GM23338 (cell line): Measurements from ENCODE around the gene MINDY4. TPM values are rescaled to one million over a fixed set of nuclear protein-coding genes. Genes with fewer than 3 reads are reported as not detected.
A peak's percentile ranks its signal among the peaks of the same experiment; 100 is the strongest.

Experiments
- ATAC-seq: fragments of 200-7000 bp; cut with Tn5 transposase; 3 replicates; pipeline ENCODE4 v1.9.1; 2020
- DNase-seq: peaks from one replicate; pipeline ENCODE4 v3.0.0-alpha.2; 2015; ENCODE audit warnings: low spot score
- H2AFZ ChIP-seq: fragments of 200-600 bp; sonication (generic); 2 replicates; pipeline ENCODE4 v1.8.0; 2016; ENCODE audit warnings: antibody characterized with exemption, mild to moderate bottlenecking, moderate library complexity
- H3F3A ChIP-seq: fragments of 200-600 bp; sonication (generic); replicated peaks from 2 replicates; pipeline ENCODE4 v1.8.0; 2017; ENCODE audit warnings: antibody characterized with exemption, mixed run types, low read depth
- H3K27ac ChIP-seq: fragments of 200-600 bp; sonication (generic); 2 replicates; pipeline ENCODE4 v1.6.1; 2016; ENCODE audit warnings: low read depth
- H3K27me3 ChIP-seq: fragments of 200-600 bp; sonication (generic); 2 replicates; pipeline ENCODE4 v1.8.0; 2016; ENCODE audit warnings: mild to moderate bottlenecking, mixed run types, moderate library complexity; ENCODE audit not compliant: insufficient read depth
- H3K36me3 ChIP-seq: fragments of 200-600 bp; sonication (generic); 2 replicates; pipeline ENCODE4 v1.8.0; 2016; ENCODE audit warnings: mild to moderate bottlenecking; ENCODE audit not compliant: insufficient read depth
- H3K4me1 ChIP-seq: fragments of 200-600 bp; sonication (generic); 2 replicates; pipeline ENCODE4 v1.8.0; 2016; ENCODE audit warnings: mild to moderate bottlenecking, moderate library complexity; ENCODE audit not compliant: insufficient read depth
- H3K4me2 ChIP-seq: fragments of 200-600 bp; sonication (generic); 2 replicates; pipeline ENCODE4 v1.7.1; 2017; ENCODE audit warnings: mixed run types
- H3K4me3 ChIP-seq: fragments of 200-600 bp; sonication (generic); 2 replicates; pipeline ENCODE4 v1.6.1; 2016; ENCODE audit warnings: mixed run types
- H3K79me2 ChIP-seq: fragments of 200-600 bp; sonication (generic); replicated peaks from 2 replicates; pipeline ENCODE4 v1.8.0; 2017; ENCODE audit warnings: mild to moderate bottlenecking; ENCODE audit not compliant: insufficient read depth
- H3K9me2 ChIP-seq: fragments of 200-600 bp; sonication (generic); 2 replicates; pipeline ENCODE4 v1.8.0; 2017; ENCODE audit not compliant: insufficient read depth
- H4K20me1 ChIP-seq: fragments of 200-600 bp; sonication (generic); replicated peaks from 2 replicates; pipeline ENCODE4 v1.8.0; 2017; ENCODE audit warnings: mild to moderate bottlenecking; ENCODE audit not compliant: insufficient read depth
- H3K27ac Mint-ChIP-seq: 2 replicates; pipeline ENCODE4 v1.8.0; 2020; ENCODE audit warnings: inconsistent platforms, mild to moderate bottlenecking, moderate library complexity, mixed read lengths
- H3K27me3 Mint-ChIP-seq: 3 replicates; pipeline ENCODE4 v1.8.0; 2022; ENCODE audit warnings: low read depth, mild to moderate bottlenecking, moderate library complexity, mixed read lengths, inconsistent platforms; ENCODE audit not compliant: insufficient read depth, poor library complexity
- H3K36me3 Mint-ChIP-seq: 3 replicates; pipeline ENCODE4 v1.8.0; 2021; ENCODE audit warnings: low read depth, mild to moderate bottlenecking, inconsistent platforms, moderate library complexity, mixed read lengths
- H3K4me1 Mint-ChIP-seq: 3 replicates; pipeline ENCODE4 v1.8.0; 2020; ENCODE audit warnings: mild to moderate bottlenecking, inconsistent platforms, mixed read lengths
- H3K4me3 Mint-ChIP-seq: 3 replicates; pipeline ENCODE4 v1.8.0; 2021; ENCODE audit warnings: moderate library complexity, mild to moderate bottlenecking, inconsistent platforms, mixed read lengths
- H3K9me3 Mint-ChIP-seq: 3 replicates; pipeline ENCODE4 v1.8.0; 2020; ENCODE audit warnings: moderate library complexity, mild to moderate bottlenecking, inconsistent platforms, mixed read lengths
- CREB1 ChIP-seq: fragments of 250-450 bp; sonication (Bioruptor Pico); IDR thresholded peaks from 2 replicates; pipeline ENCODE4 v1.5.0; 2020; ENCODE audit warnings: low read depth, mild to moderate bottlenecking, moderate library complexity
- CTCF ChIP-seq, 2 experiments: fragments of 200-600 bp in 1 of 2; sonication (generic) in 1 of 2; conservative IDR thresholded peaks; 2 replicates each; pipeline versions ENCODE4 v1.5.1 to v1.6.1; 2016 to 2017; ENCODE audit warnings: antibody characterized with exemption in 2 of 2, low read depth in 2 of 2, mild to moderate bottlenecking in 2 of 2, moderate library complexity in 1 of 2
- ETS1 ChIP-seq: IDR thresholded peaks from 2 replicates; pipeline ENCODE4 v1.6.1; 2016; ENCODE audit warnings: antibody characterized with exemption
- EZH2 ChIP-seq: fragments of 200-600 bp; sonication (generic); IDR thresholded peaks from one replicate; pipeline ENCODE4 v1.8.0; 2017; ENCODE audit warnings: antibody characterized with exemption, mild to moderate bottlenecking, low read depth; ENCODE audit not compliant: unreplicated experiment
- EZH2phosphoT487 ChIP-seq: fragments of 200-600 bp; sonication (generic); IDR thresholded peaks from one replicate; pipeline ENCODE4 v1.8.1; 2018; ENCODE audit warnings: antibody characterized with exemption; ENCODE audit not compliant: unreplicated experiment
- REST ChIP-seq: IDR thresholded peaks from one replicate; pipeline ENCODE4 v1.6.1; 2018; ENCODE audit warnings: antibody characterized with exemption; ENCODE audit not compliant: unreplicated experiment
- STAT1 ChIP-seq: IDR thresholded peaks from one replicate; pipeline ENCODE4 v1.6.1; 2016; ENCODE audit warnings: antibody characterized with exemption; ENCODE audit not compliant: unreplicated experiment
- ZNF331 ChIP-seq: fragments of 250-450 bp; sonication (Bioruptor Pico); IDR thresholded peaks from 2 replicates; pipeline ENCODE4 v1.5.0; 2020; ENCODE audit warnings: low read depth, mild to moderate bottlenecking, moderate library complexity
- ZNF462 ChIP-seq: fragments of 250-450 bp; sonication (Bioruptor Pico); IDR thresholded peaks from 2 replicates; pipeline ENCODE4 v1.5.0; 2020; ENCODE audit warnings: mild to moderate bottlenecking, moderate library complexity
- polyA plus RNA-seq: library from polyadenylated mRNA; unstranded; fragments of >200 nt; fragmentation: Nextera tagmentation; extraction: Ambion mirVana; gene quantifications from 2 replicates; pipeline ENCODE4 v1.2.1, GENCODE V29; 2016
- total RNA-seq: library from RNA; depleted of rRNA; stranded (reverse); fragments of >200 nt; shearing (Covaris generic); gene quantifications from 2 replicates; pipeline ENCODE4 v1.2.3, GENCODE V29; 2014

MINDY4 gene
- total and polyA plus RNA-seq, 2 experiments from 2014 or later, result 1.7 to 4.4 TPM

GRCh38 chr7:30918676-30919075 is 147.5 kb downstream of the MINDY4 start:
- Histone ChIP-seq H3K4me3 (no peak overlapping the region), H3K27ac (no peak overlapping the region), H3K36me3 (no peaks in the 10 kb centered on the region), H3F3A (no peaks in the 10 kb centered on the region), H2AFZ (no peak overlapping the region), H3K27me3 (no peaks in the 10 kb centered on the region), H4K20me1 (no peaks in the 10 kb centered on the region), H3K4me2 (no peak overlapping the region), H3K9me2 (no peaks in the 10 kb centered on the region), H3K79me2 (no peaks in the 10 kb centered on the region), H3K4me1 (no peaks in the 10 kb centered on the region)
- H3K4me3 Mint-ChIP-seq, result no peak overlapping the region
- ATAC-seq, result peak; percentile 22
- peaks cover 12% of the 10 kb centered on the region for H3K27me3 Mint-ChIP-seq
- H3K36me3 Mint-ChIP-seq, result no peaks in the 10 kb centered on the region
- DNase-seq, result no peak
- TF ChIP-seq ZNF462 (CRISPR knock-in tag) (no peak), STAT1 (no peak), EZH2phosphoT487 (no peak), REST (no peak), CTCF (conservative IDR thresholded peaks at IDR 0.05; ENCODE audit: low read depth in 2 of 2) (no peak), ZNF331 (CRISPR knock-in tag) (no peak), ETS1 (no peak), CREB1 (CRISPR knock-in tag) (no peak), EZH2 (no peak)
- peaks cover 20% of the 10 kb centered on the region for H3K4me1 Mint-ChIP-seq
- no peak overlapping the region for H3K27ac Mint-ChIP-seq
- H3K9me3 Mint-ChIP-seq, result no peaks in the 10 kb centered on the region
